Lung (tissue), 12 donors: Measurements from ENCODE around the gene PTPRA. TPM values are rescaled to one million over a fixed set of nuclear protein-coding genes. Genes with fewer than 3 reads are reported as not detected.

ENCODE experiments used
- ATAC-seq: fragments of 200-7000 bp; cut with Tn5 transposase; one replicate; pipeline ENCODE4 v1.9.1; 2020; ENCODE audit warnings: moderate number of reproducible peaks; ENCODE audit not compliant: insufficient read depth, low FRiP score
- DNase-seq, 3 donors: peaks; one replicate each; pipeline ENCODE4 v3.0.0-alpha.2; 2013 to 2017
- H3K27ac ChIP-seq, 2 donors: one replicate each; pipeline ENCODE4 v1.5.1; 2013; ENCODE audit warnings: mild to moderate bottlenecking in 2 of 2, moderate library complexity in 2 of 2, control low read depth in 1 of 2, inconsistent platforms in 1 of 2, low read depth in 1 of 2, low read length in 1 of 2
- H3K27me3 ChIP-seq, 3 donors: one replicate each; pipeline ENCODE4 v1.5.1; 2013; ENCODE audit warnings: low read length in 2 of 3; ENCODE audit not compliant: control insufficient read depth in 3 of 3, insufficient read depth in 3 of 3
- H3K36me3 ChIP-seq, 4 donors: one replicate each; pipeline ENCODE4 v1.5.1; 2013; ENCODE audit warnings: low read length in 4 of 4, mild to moderate bottlenecking in 1 of 4, moderate library complexity in 1 of 4; ENCODE audit not compliant: control insufficient read depth in 4 of 4, insufficient read depth in 4 of 4
- H3K4me1 ChIP-seq, 5 donors: one replicate each; pipeline ENCODE4 v1.5.1; 2013; ENCODE audit warnings: low read length in 5 of 5, mild to moderate bottlenecking in 2 of 5, moderate library complexity in 1 of 5; ENCODE audit not compliant: control insufficient read depth in 5 of 5, insufficient read depth in 5 of 5
- H3K4me3 ChIP-seq: one replicate; pipeline ENCODE4 v1.5.1; 2013; ENCODE audit warnings: mild to moderate bottlenecking, control low read depth, moderate library complexity
- H3K9ac ChIP-seq, 2 donors: one replicate each; pipeline ENCODE4 v1.5.1; 2013; ENCODE audit warnings: low read length in 2 of 2, control low read depth in 1 of 2; ENCODE audit not compliant: insufficient read depth in 1 of 2
- H3K9me3 ChIP-seq, 4 donors: one replicate each; pipeline ENCODE4 v1.5.1; 2013; ENCODE audit warnings: low read length in 3 of 4, mild to moderate bottlenecking in 1 of 4, moderate library complexity in 1 of 4; ENCODE audit not compliant: control insufficient read depth in 4 of 4, insufficient read depth in 3 of 4
- CTCF ChIP-seq: IDR thresholded peaks from 2 replicates; pipeline ENCODE4 v1.5.1; 2012; ENCODE audit warnings: mild to moderate bottlenecking; ENCODE audit errors: control extremely low read depth, extremely low read depth
- WGBS, 2 donors: extraction: QIAGEN DNeasy Blood & Tissue Kit; methylation state at CpG; one replicate each; pipeline ENCODE4 v1.1.7; 2013; 5-methylcytosine and 5-hydroxymethylcytosine counted together
- polyA plus RNA-seq, 2 donors: library from polyadenylated mRNA; stranded (reverse); fragments of 200-250 nt; gene quantifications; one replicate each; pipeline ENCODE4 v1.2.1, GENCODE V29; 2013
- total RNA-seq, 2 donors: library from RNA; depleted of rRNA in 1 of 2; stranded (reverse); fragments of >200 nt in 1 of 2; gene quantifications; one replicate each; pipeline ENCODE4 v1.2.1, GENCODE V29; 2014 to 2021
- donor health status: control.
- donor health status: control.
- donor health status: Bipolar disorder and iron deficiency.
- donor health status: healthy.
- donor health status: DM: yes; HTN: yes; CAD: no.

PTPRA gene
- total and polyA plus RNA-seq, 4 donors = 17.8 to 92.1 (median 40.1) TPM

- no peak for ATAC-seq
- DNase-seq = no peak
- H3K27me3 ChIP-seq = no peaks in the 10 kb centered on the region
- H3K4me1 ChIP-seq = peaks cover 0 to 2% (median 0%) of the 10 kb centered on the region in 5 donors
- TF ChIP-seq CTCF = no peak
- no peak overlapping the region for H3K4me3 ChIP-seq
- no peaks in the 10 kb centered on the region for H3K9me3 ChIP-seq
- no peak overlapping the region for H3K27ac ChIP-seq
- 97 to 98% methylated on average over 10 of the region's 10 CpGs for WGBS, 2 donors
- H3K36me3 ChIP-seq = peaks cover 5 to 53% (median 18%) of the 10 kb centered on the region in 4 donors
- H3K9ac ChIP-seq = no peak overlapping the region
Observed at GRCh38 chr20:2865101-2865500, 8.2 kb upstream of the PTPRA start.

GRCh38 chr20:2865630-2866029 is 7.7 kb upstream of the PTPRA start:
- ATAC-seq = no peak
- no peak overlapping the region for H3K9ac ChIP-seq
- H3K4me1 ChIP-seq = peaks cover 0 to 4% (median 0%) of the 10 kb centered on the region in 5 donors
- 73 to 85% methylated on average over 3 of the region's 3 CpGs for WGBS, 2 donors
- no peak for TF ChIP-seq CTCF
- DNase-seq = no peak
- H3K4me3 ChIP-seq = no peak overlapping the region
- peaks cover 5 to 49% (median 16%) of the 10 kb centered on the region in 4 donors for H3K36me3 ChIP-seq
- no peak overlapping the region for H3K27ac ChIP-seq
- peaks cover 0 to 3% (median 1%) of the 10 kb centered on the region in 3 donors for H3K27me3 ChIP-seq
- H3K9me3 ChIP-seq = no peaks in the 10 kb centered on the region

- H3K36me3 ChIP-seq = peaks cover 5 to 43% (median 13%) of the 10 kb centered on the region in 4 donors
- no peak overlapping the region for H3K4me3 ChIP-seq
- H3K27me3 ChIP-seq = peaks cover 0 to 9% (median 7%) of the 10 kb centered on the region in 3 donors
- no peak overlapping the region for H3K9ac ChIP-seq
- DNase-seq (no peak), ATAC-seq (no peak)
- H3K27ac ChIP-seq = no peak overlapping the region
- no peaks in the 10 kb centered on the region for H3K9me3 ChIP-seq
- peaks cover 0 to 8% (median 0%) of the 10 kb centered on the region in 5 donors for H3K4me1 ChIP-seq
- no peak for TF ChIP-seq CTCF
- 92 to 95% methylated on average over 11 of the region's 11 CpGs for WGBS, 2 donors
Observed at GRCh38 chr20:2866236-2866635, 7.0 kb upstream of the PTPRA start.
